ENCODE data around the gene GOLGA7B.
"Not testable (repeated sequence)": the region's sequence is repeated elsewhere in the genome, so short reads cannot be mapped to it uniquely, and the experiment has no call there.

Gene GOLGA7B

DNA sequence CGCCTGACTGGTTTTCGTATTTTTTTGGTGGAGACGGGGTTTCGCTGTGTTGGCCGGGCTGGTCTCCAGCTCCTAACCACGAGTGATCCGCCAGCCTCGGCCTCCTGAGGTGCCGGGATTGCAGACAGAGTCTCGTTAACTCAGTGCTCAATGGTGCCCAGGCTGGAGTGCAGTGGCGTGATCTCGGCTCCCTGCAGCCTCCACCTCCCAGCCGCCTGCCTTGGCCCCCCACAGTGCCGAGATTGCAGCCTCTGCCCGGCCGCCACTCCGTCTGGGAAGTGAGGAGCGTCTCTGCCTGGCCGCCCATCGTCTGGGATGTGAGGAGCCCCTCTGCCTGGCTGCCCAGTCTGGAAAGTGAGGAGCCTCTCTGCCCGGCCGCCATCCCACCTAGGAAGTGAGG, 8.5 kb upstream of the GOLGA7B start:
- not testable (repeated sequence) for H3K4me1 ChIP-seq (ENCODE audit: control insufficient read depth, insufficient read depth, low read length); H3K36me3 ChIP-seq (ENCODE audit: control insufficient read depth, insufficient read depth, low read length); H3K27ac ChIP-seq (ENCODE audit: low read depth, low read length); H3K9ac ChIP-seq (ENCODE audit: low read length); H3K27me3 ChIP-seq (ENCODE audit: control insufficient read depth, insufficient read depth, low read length); H3K4me3 ChIP-seq (ENCODE audit: low read length)

DNA sequence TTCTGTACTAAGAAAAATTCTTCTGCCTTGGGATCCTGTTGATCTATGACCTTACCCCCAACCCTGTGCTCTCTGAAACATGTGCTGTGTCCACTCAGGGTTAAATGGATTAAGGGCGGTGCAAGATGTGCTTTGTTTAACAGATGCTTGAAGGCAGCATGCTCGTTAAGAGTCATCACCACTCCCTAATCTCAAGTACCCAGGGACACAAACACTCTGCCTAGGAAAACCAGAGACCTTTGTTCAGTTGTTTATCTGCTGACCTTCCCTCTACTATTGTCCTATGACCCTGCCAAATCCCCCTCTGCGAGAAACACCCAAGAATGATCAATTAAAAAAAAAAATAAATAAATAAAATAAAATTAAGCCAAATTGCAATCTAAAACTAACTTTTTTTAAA, 7.5 kb upstream of the GOLGA7B start:
- not testable (repeated sequence) for H3K4me1 ChIP-seq (ENCODE audit: control insufficient read depth, insufficient read depth, low read length); H3K4me3 ChIP-seq (ENCODE audit: low read length); H3K36me3 ChIP-seq (ENCODE audit: control insufficient read depth, insufficient read depth, low read length); H3K27ac ChIP-seq (ENCODE audit: low read depth, low read length); H3K27me3 ChIP-seq (ENCODE audit: control insufficient read depth, insufficient read depth, low read length); H3K9ac ChIP-seq (ENCODE audit: low read length)

DNA sequence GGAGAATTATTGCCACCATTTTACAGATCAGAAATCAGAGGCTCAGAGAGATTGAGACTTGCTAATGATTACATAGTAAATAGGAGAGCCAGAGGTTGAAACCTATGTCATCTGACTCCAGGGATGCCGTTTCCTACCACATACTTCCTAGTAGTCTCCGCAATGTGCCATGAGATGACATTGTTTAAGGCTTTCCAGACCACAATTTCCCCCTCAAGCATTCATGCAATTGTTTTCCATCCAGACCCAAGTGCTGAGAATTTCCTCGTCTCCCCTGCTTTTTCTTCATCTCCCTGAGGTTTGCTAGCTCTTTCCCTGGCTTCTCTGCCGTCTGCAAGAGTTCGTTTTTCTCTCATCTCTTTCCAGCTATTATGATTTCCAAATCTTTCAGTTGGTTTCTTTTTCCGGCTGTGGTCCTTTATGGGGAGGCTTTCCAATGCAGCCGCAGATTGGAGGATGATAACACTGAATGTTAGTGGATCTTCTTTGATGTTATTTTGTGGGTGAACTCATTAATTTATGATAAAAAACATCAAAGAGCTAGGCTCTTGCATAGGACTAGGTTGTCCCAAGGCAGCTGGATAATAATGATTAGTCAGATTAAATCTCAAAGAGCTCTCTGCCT, 6.9 kb upstream of the GOLGA7B start:
- H3K27ac ChIP-seq (ENCODE audit: low read depth, low read length), result no peak overlapping the region
- H3K9ac ChIP-seq (ENCODE audit: low read length), result no peak overlapping the region
- H3K36me3 ChIP-seq (ENCODE audit: control insufficient read depth, insufficient read depth, low read length), result no peaks in the 10 kb centered on the region
- no peak overlapping the region for H3K4me3 ChIP-seq (ENCODE audit: low read length)
- H3K4me1 ChIP-seq (ENCODE audit: control insufficient read depth, insufficient read depth, low read length), result no peaks in the 10 kb centered on the region
- no peaks in the 10 kb centered on the region for H3K27me3 ChIP-seq (ENCODE audit: control insufficient read depth, insufficient read depth, low read length)

DNA sequence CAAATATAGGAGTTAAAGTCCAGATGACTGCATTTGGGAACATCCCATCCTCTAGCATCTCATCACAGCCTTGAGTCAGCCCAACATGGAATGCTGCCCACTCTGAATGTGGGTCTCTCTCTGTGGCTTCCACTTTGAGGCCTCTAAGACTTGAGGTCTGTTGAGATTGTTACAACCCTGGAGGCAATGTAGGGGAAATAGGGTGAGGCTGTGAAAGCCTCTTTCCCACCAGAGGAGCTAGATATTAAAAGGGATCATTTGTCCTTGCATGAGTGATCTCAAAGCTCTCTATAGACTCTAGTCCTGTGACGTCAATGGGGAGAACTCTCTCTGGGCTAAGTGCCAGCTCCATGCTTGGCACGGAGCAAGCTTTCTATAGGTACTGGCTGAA, 6.4 kb upstream of the GOLGA7B start:
- H3K27ac ChIP-seq (ENCODE audit: low read depth, low read length), result no peak overlapping the region
- no peaks in the 10 kb centered on the region for H3K27me3 ChIP-seq (ENCODE audit: control insufficient read depth, insufficient read depth, low read length)
- H3K4me1 ChIP-seq (ENCODE audit: control insufficient read depth, insufficient read depth, low read length), result no peaks in the 10 kb centered on the region
- no peaks in the 10 kb centered on the region for H3K36me3 ChIP-seq (ENCODE audit: control insufficient read depth, insufficient read depth, low read length)
- H3K4me3 ChIP-seq (ENCODE audit: low read length), result no peak overlapping the region
- H3K9ac ChIP-seq (ENCODE audit: low read length), result no peak overlapping the region

- H3K4me1 ChIP-seq (ENCODE audit: control insufficient read depth, insufficient read depth, low read length); H3K4me3 ChIP-seq (ENCODE audit: low read length); H3K27me3 ChIP-seq (ENCODE audit: control insufficient read depth, insufficient read depth, low read length); H3K36me3 ChIP-seq (ENCODE audit: control insufficient read depth, insufficient read depth, low read length); H3K27ac ChIP-seq (ENCODE audit: low read depth, low read length); H3K9ac ChIP-seq (ENCODE audit: low read length): not testable (repeated sequence)
Observed at GRCh38 chr10:97843972-97844371, 5.7 kb upstream of the GOLGA7B start.

- no peaks in the 10 kb centered on the region for H3K4me1 ChIP-seq (ENCODE audit: control insufficient read depth, insufficient read depth, low read length)
- no peak overlapping the region for H3K27ac ChIP-seq (ENCODE audit: low read depth, low read length)
- no peak overlapping the region for H3K4me3 ChIP-seq (ENCODE audit: low read length)
- no peaks in the 10 kb centered on the region for H3K27me3 ChIP-seq (ENCODE audit: control insufficient read depth, insufficient read depth, low read length)
- no peak overlapping the region for H3K9ac ChIP-seq (ENCODE audit: low read length)
- H3K36me3 ChIP-seq (ENCODE audit: control insufficient read depth, insufficient read depth, low read length), result no peaks in the 10 kb centered on the region
Observed at GRCh38 chr10:97844678-97845077, 5.0 kb upstream of the GOLGA7B start.

- Histone ChIP-seq H3K27me3 (ENCODE audit: control insufficient read depth, insufficient read depth, low read length) (peaks cover 9% of the 10 kb centered on the region), H3K36me3 (ENCODE audit: control insufficient read depth, insufficient read depth, low read length) (no peaks in the 10 kb centered on the region), H3K4me1 (ENCODE audit: control insufficient read depth, insufficient read depth, low read length) (no peaks in the 10 kb centered on the region), H3K4me3 (ENCODE audit: low read length) (peak overlapping the region; percentile 6), H3K9ac (ENCODE audit: low read length) (no peak overlapping the region), H3K27ac (ENCODE audit: low read depth, low read length) (no peak overlapping the region)
Observed at GRCh38 chr10:97849103-97849686, 448 bp upstream of the GOLGA7B start.

GRCh38 chr10:97850446-97850845, 803 bp downstream of the GOLGA7B start:
- H3K9ac ChIP-seq (ENCODE audit: low read length), result no peak overlapping the region
- peaks cover 9% of the 10 kb centered on the region for H3K27me3 ChIP-seq (ENCODE audit: control insufficient read depth, insufficient read depth, low read length)
- H3K4me1 ChIP-seq (ENCODE audit: control insufficient read depth, insufficient read depth, low read length), result no peaks in the 10 kb centered on the region
- no peak overlapping the region for H3K27ac ChIP-seq (ENCODE audit: low read depth, low read length)
- H3K36me3 ChIP-seq (ENCODE audit: control insufficient read depth, insufficient read depth, low read length), result no peaks in the 10 kb centered on the region
- H3K4me3 ChIP-seq (ENCODE audit: low read length), result peak overlapping the region; percentile 39

- H3K4me1 ChIP-seq (ENCODE audit: control insufficient read depth, insufficient read depth, low read length), result no peaks in the 10 kb centered on the region
- no peak overlapping the region for H3K4me3 ChIP-seq (ENCODE audit: low read length)
- peaks cover 9% of the 10 kb centered on the region for H3K27me3 ChIP-seq (ENCODE audit: control insufficient read depth, insufficient read depth, low read length)
- H3K27ac ChIP-seq (ENCODE audit: low read depth, low read length), result no peak overlapping the region
- H3K9ac ChIP-seq (ENCODE audit: low read length), result no peak overlapping the region
- no peaks in the 10 kb centered on the region for H3K36me3 ChIP-seq (ENCODE audit: control insufficient read depth, insufficient read depth, low read length)
Observed at GRCh38 chr10:97851341-97852001, 1.8 kb downstream of the GOLGA7B start.

- no peak overlapping the region for H3K4me3 ChIP-seq (ENCODE audit: low read length)
- H3K27me3 ChIP-seq (ENCODE audit: control insufficient read depth, insufficient read depth, low read length), result peaks cover 9% of the 10 kb centered on the region
- no peak overlapping the region for H3K27ac ChIP-seq (ENCODE audit: low read depth, low read length)
Observed at GRCh38 chr10:97852277-97852676, 2.6 kb downstream of the GOLGA7B start.

GRCh38 chr10:97852840-97853405, 3.3 kb downstream of the GOLGA7B start:
- Histone ChIP-seq H3K9ac (ENCODE audit: low read length) (no peak overlapping the region), H3K4me1 (ENCODE audit: control insufficient read depth, insufficient read depth, low read length) (no peaks in the 10 kb centered on the region), H3K27ac (ENCODE audit: low read depth, low read length) (no peak overlapping the region), H3K36me3 (ENCODE audit: control insufficient read depth, insufficient read depth, low read length) (no peaks in the 10 kb centered on the region), H3K4me3 (ENCODE audit: low read length) (no peak overlapping the region), H3K27me3 (ENCODE audit: control insufficient read depth, insufficient read depth, low read length) (peaks cover 9% of the 10 kb centered on the region)

More at GRCh38 chr10:97852277-97852676, 2.6 kb downstream of the GOLGA7B start:
- H3K4me1 ChIP-seq (ENCODE audit: control insufficient read depth, insufficient read depth, low read length), result no peaks in the 10 kb centered on the region
- no peaks in the 10 kb centered on the region for H3K36me3 ChIP-seq (ENCODE audit: control insufficient read depth, insufficient read depth, low read length)
- no peak overlapping the region for H3K9ac ChIP-seq (ENCODE audit: low read length)

GRCh38 chr10:97854743-97855142, 5.1 kb downstream of the GOLGA7B start:
- Histone ChIP-seq H3K27me3 (ENCODE audit: control insufficient read depth, insufficient read depth, low read length) (peaks cover 9% of the 10 kb centered on the region), H3K4me1 (ENCODE audit: control insufficient read depth, insufficient read depth, low read length) (no peaks in the 10 kb centered on the region), H3K4me3 (ENCODE audit: low read length) (no peak overlapping the region), H3K36me3 (ENCODE audit: control insufficient read depth, insufficient read depth, low read length) (no peaks in the 10 kb centered on the region), H3K27ac (ENCODE audit: low read depth, low read length) (no peak overlapping the region), H3K9ac (ENCODE audit: low read length) (no peak overlapping the region)

All from rectal smooth muscle tissue (tissue), 1 donor.